HCT116 (cell line): Measurements from ENCODE around the gene KCNN3. TPM values are rescaled to one million over a fixed set of nuclear protein-coding genes. Genes with fewer than 3 reads are reported as not detected.
A peak's percentile ranks its signal among the peaks of the same experiment; 100 is the strongest.

Source experiments
- ATAC-seq: fragments of 200-7000 bp; cut with Tn5 transposase; 2 replicates; pipeline ENCODE4 v1.9.1; 2020; ENCODE audit warnings: mild to moderate bottlenecking, moderate library complexity
- BruUV-seq: library from RNA; stranded (reverse); fragments of 400-500 nt; replicated peaks from 2 replicates; lab custom pipeline; 2021; lab: Mats Ljungman, UMichigan
- CTCF ChIA-PET: fragments of 300-600 bp; sonication (Branson Sonifier 250); formaldehyde crosslinking; loops from one replicate; lab custom pipeline; 2021; ENCODE audit warnings: antibody characterized with exemption; lab: Charles Lee
- POLR2A ChIA-PET: fragments of 300-600, 350-600 bp; sonication (Branson Sonifier 250); formaldehyde crosslinking; loops from one replicate; lab custom pipeline; 2021; ENCODE audit warnings: antibody characterized with exemption; lab: Charles Lee
- RAD21 ChIA-PET, 2 experiments: fragments of 300-600 bp; sonication (Branson Sonifier 250); formaldehyde crosslinking; loops; one replicate each; lab custom pipeline; 2023; ENCODE audit warnings: low total read pairs in 2 of 2; ENCODE audit not compliant: uncharacterized antibody in 2 of 2, unreplicated experiment in 2 of 2, low non-redundant PET in 1 of 2; lab: Charles Lee
- DNase-seq: peaks from one replicate; pipeline ENCODE4 v3.0.0-alpha.2; 2010; ENCODE audit warnings: low read depth, low spot score
- H2AFZ ChIP-seq: fragments of 200-600 bp; shearing (Covaris generic), sonication (generic); 2 replicates; pipeline ENCODE4 v1.6.1; 2017; ENCODE audit warnings: low read depth, mixed run types, mixed read lengths, antibody characterized with exemption, low read length; ENCODE audit not compliant: poor library complexity, severe bottlenecking
- H3K27ac ChIP-seq: 2 replicates; pipeline ENCODE4 v1.5.1; 2012; ENCODE audit warnings: low read depth, low read length
- H3K27me3 ChIP-seq: fragments of 200-600 bp; sonication (generic); 2 replicates; pipeline ENCODE4 v1.6.1; 2016; ENCODE audit warnings: mixed run types, low read length, mixed read lengths; ENCODE audit not compliant: insufficient read depth
- H3K36me3 ChIP-seq, 2 experiments: fragments of 200-500 bp in 1 of 2; fragments of 200-600 bp in 1 of 2; sonication (Bioruptor generic) in 1 of 2; sonication (generic) in 1 of 2; 2 replicates each; pipeline versions ENCODE4 v1.5.1 to v1.6.1; 2014 to 2016; ENCODE audit warnings: low read length in 2 of 2, inconsistent platforms in 1 of 2, mixed read lengths in 1 of 2, mixed run types in 1 of 2; ENCODE audit not compliant: insufficient read depth in 2 of 2, control insufficient read depth in 1 of 2
- H3K4me1 ChIP-seq, 2 experiments: fragments of 200-600 bp in 1 of 2; sonication (generic) in 1 of 2; 2 replicates each; pipeline versions ENCODE4 v1.5.1 to v1.6.1; 2012 to 2017; ENCODE audit warnings: low read length in 2 of 2, inconsistent platforms in 1 of 2, mild to moderate bottlenecking in 1 of 2, mixed read lengths in 1 of 2, mixed run types in 1 of 2, moderate library complexity in 1 of 2; ENCODE audit not compliant: insufficient read depth in 2 of 2, control insufficient read depth in 1 of 2
- H3K4me2 ChIP-seq: fragments of 200-600 bp; sonication (generic); 2 replicates; pipeline ENCODE4 v1.6.1; 2017; ENCODE audit warnings: mixed run types, low read length, mixed read lengths
- H3K4me3 ChIP-seq, 2 experiments: fragments of 200-600 bp in 1 of 2; sonication (generic) in 1 of 2; replicated peaks in 1 of 2; 2 replicates each; pipeline ENCODE4 v1.5.1; 2011 to 2016; ENCODE audit warnings: low read length in 2 of 2, control low read depth in 1 of 2, low read depth in 1 of 2, mild to moderate bottlenecking in 1 of 2, mixed read lengths in 1 of 2, mixed run types in 1 of 2
- H3K79me2 ChIP-seq: fragments of 200-600 bp; sonication (generic); 2 replicates; pipeline ENCODE4 v1.6.1; 2017; ENCODE audit warnings: mild to moderate bottlenecking, mixed run types, low read length, moderate library complexity, mixed read lengths; ENCODE audit not compliant: insufficient read depth
- H3K9ac ChIP-seq: fragments of 200-600 bp; sonication (generic); 2 replicates; pipeline ENCODE4 v1.6.1; 2016; ENCODE audit warnings: low read length, mixed read lengths
- H3K9me2 ChIP-seq: fragments of 200-600 bp; sonication (generic), shearing (Covaris generic); 2 replicates; pipeline ENCODE4 v1.6.1; 2017; ENCODE audit warnings: mixed run types, mild to moderate bottlenecking, moderate library complexity; ENCODE audit not compliant: insufficient read depth
- H3K9me3 ChIP-seq, 2 experiments: fragments of 200-500 bp in 1 of 2; fragments of 200-600 bp in 1 of 2; sonication (Bioruptor generic) in 1 of 2; sonication (generic) in 1 of 2; 2 replicates each; pipeline ENCODE4 v1.6.1; 2014 to 2017; ENCODE audit warnings: low read length in 2 of 2, mixed read lengths in 2 of 2, inconsistent platforms in 1 of 2, low read depth in 1 of 2, mild to moderate bottlenecking in 1 of 2, mixed run types in 1 of 2, moderate library complexity in 1 of 2; ENCODE audit not compliant: control insufficient read depth in 1 of 2, insufficient read depth in 1 of 2
- H4K20me1 ChIP-seq: fragments of 200-600 bp; sonication (generic), shearing (Covaris generic); 2 replicates; pipeline ENCODE4 v1.6.1; 2017; ENCODE audit warnings: mixed run types, mild to moderate bottlenecking, moderate library complexity; ENCODE audit not compliant: insufficient read depth
- CEBPB ChIP-seq: IDR thresholded peaks from 2 replicates; pipeline ENCODE4 v1.6.1; 2012; ENCODE audit warnings: low read depth
- EGR1 ChIP-seq: IDR thresholded peaks from 2 replicates; pipeline ENCODE4 v1.6.1; 2012; ENCODE audit warnings: low read depth
- ELF1 ChIP-seq: IDR thresholded peaks from 2 replicates; pipeline ENCODE4 v1.6.1; 2012; ENCODE audit warnings: low read depth, borderline replicate concordance
- FOSL1 ChIP-seq: IDR thresholded peaks from 2 replicates; pipeline ENCODE4 v1.6.1; 2012; ENCODE audit warnings: low read depth
- JUND ChIP-seq: IDR thresholded peaks from 2 replicates; pipeline ENCODE4 v1.6.1; 2012
- POLR2A ChIP-seq: IDR thresholded peaks from 2 replicates; pipeline ENCODE4 v1.7.0; 2011; ENCODE audit warnings: borderline replicate concordance; ENCODE audit not compliant: insufficient read depth, insufficient read length; ENCODE audit errors: extremely low read depth
- POLR2AphosphoS5 ChIP-seq: IDR thresholded peaks from 2 replicates; pipeline ENCODE4 v1.6.1; 2011; ENCODE audit warnings: mild to moderate bottlenecking, low read depth, low read length, moderate library complexity
- RAD21 ChIP-seq: IDR thresholded peaks from 2 replicates; pipeline ENCODE4 v1.6.1; 2012; ENCODE audit warnings: low read depth, mild to moderate bottlenecking
- TCF7L2 ChIP-seq: IDR thresholded peaks from 2 replicates; pipeline ENCODE4 v1.7.0; 2011; ENCODE audit warnings: borderline replicate concordance, inconsistent platforms; ENCODE audit not compliant: insufficient read depth, insufficient read length; ENCODE audit errors: extremely low read depth
- ZNF274 ChIP-seq: fragments of 200-500 bp; sonication (Bioruptor generic); IDR thresholded peaks from 2 replicates; pipeline ENCODE4 v1.6.1; 2014; ENCODE audit warnings: mild to moderate bottlenecking, low read depth, low read length, inconsistent platforms
- intact Hi-C: fragments of 100-400 bp; cut with micrococcal nuclease; formaldehyde crosslinking; loops from 2 replicates; pipeline ENCODE4 v1.10.0; 2022
- total RNA-seq: library from RNA; stranded (reverse); gene quantifications from one replicate; pipeline ENCODE4 v1.2.1, GENCODE V29; 2021; ENCODE audit not compliant: unreplicated experiment
- TF ChIP-seq, protein P1 (sequence below): IDR thresholded peaks from 2 replicates; pipeline ENCODE4 v1.6.1; 2011; ENCODE audit warnings: mild to moderate bottlenecking, low read length, moderate library complexity; ENCODE audit not compliant: insufficient replicate concordance; ENCODE audit errors: extremely low read depth
- TF ChIP-seq, protein P2 (sequence below), 3 experiments: fragments of 200-600 bp in 1 of 3; sonication (generic) in 1 of 3; IDR thresholded peaks in 2 of 3; conservative IDR thresholded peaks in 1 of 3; 2 replicates each; pipeline ENCODE4 v1.5.1; 2012 to 2017; ENCODE audit warnings: low read depth in 2 of 3, low read length in 2 of 3, antibody characterized with exemption in 1 of 3, borderline replicate concordance in 1 of 3, control low read depth in 1 of 3, mild to moderate bottlenecking in 1 of 3, mixed read lengths in 1 of 3, mixed run types in 1 of 3, moderate library complexity in 1 of 3; ENCODE audit not compliant: insufficient read depth in 1 of 3

KCNN3 gene
- total RNA-seq, 1 experiment from 2014 or later = 1.1 TPM

DNA sequence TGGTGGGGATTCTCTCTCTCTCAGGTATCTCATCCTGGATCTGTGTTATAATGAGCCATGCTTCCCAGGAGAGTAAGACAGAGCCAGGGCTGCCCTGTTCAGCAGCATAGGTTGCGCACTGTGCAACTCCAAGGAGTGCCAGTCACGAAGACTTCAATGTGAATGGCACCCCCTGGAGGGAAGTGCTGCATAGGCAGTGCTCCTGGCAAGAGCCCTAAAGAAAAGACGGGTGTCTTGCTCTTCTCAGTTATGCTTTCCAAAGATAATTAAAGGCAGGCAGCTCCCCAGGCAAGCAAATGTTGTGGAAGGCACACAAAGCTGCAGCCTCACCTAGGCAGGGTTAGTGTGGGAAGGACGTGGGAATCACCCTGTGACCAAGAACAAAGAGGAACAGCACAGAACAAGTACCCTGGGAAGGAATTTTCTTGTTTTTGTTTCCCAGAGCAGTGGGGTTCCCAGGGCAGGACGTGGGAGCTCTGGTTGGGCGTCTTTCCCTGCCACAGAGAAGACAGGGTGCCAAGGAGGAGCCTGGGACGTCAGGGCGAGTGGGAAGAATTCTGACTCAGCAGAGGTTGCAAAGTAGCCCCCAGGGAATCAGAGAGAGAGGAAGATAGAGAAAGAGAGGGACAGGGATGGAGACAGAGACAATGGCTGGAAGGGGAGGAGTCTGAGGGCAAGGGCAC is 120.9 kb downstream of the KCNN3 start:
- peaks cover 5% of the 10 kb centered on the region; the same call in 1 of the 2 replicates for H3K27me3 ChIP-seq
- ChIA-PET POLR2A (no interaction called here), CTCF (interaction anchor here (0.9 to 1.5 kb wide), 5 partner anchors 12 to 190 kb away, joined by 3 to 4 read pairs (median 3); no protein-coding TSS in a partner anchor)

More for the DNA sequence above, 120.9 kb downstream of the KCNN3 start:
- ATAC-seq (peak; percentile 99), DNase-seq (peak; percentile 59)
- Histone ChIP-seq H3K79me2 (no peaks in the 10 kb centered on the region), H3K9me3 (no peaks in the 10 kb centered on the region), H3K4me1 (peaks cover 0 to 8% of the 10 kb centered on the region in 2 experiments; a peak in 1 of 4 replicates), H3K9ac (no peak overlapping the region), H3K36me3 (no peaks in the 10 kb centered on the region), H2AFZ (peak overlapping the region; percentile 64), H3K27ac (no peak overlapping the region), H4K20me1 (no peaks in the 10 kb centered on the region), H3K4me2 (peak overlapping the region; percentile 26; the same call in 1 of the 2 replicates), H3K4me3 (no peak overlapping the region), H3K9me2 (no peaks in the 10 kb centered on the region)
- BruUV-seq = no TSS peak
- intact Hi-C loops = loop anchor here (1.0 to 5.0 kb wide), 3 partner anchors 80 to 267 kb away; partner anchors contain the start of gene UBE2Q1
- TF ChIP-seq RAD21 (peak; percentile 84), POLR2AphosphoS5 (no peak), ELF1 (no peak), TCF7L2 (no peak), CEBPB (no peak), POLR2A (no peak), EGR1 (no peak), FOSL1 (no peak), JUND (no peak), ZNF274 (no peak)
- TF ChIP-seq, protein P1, sequence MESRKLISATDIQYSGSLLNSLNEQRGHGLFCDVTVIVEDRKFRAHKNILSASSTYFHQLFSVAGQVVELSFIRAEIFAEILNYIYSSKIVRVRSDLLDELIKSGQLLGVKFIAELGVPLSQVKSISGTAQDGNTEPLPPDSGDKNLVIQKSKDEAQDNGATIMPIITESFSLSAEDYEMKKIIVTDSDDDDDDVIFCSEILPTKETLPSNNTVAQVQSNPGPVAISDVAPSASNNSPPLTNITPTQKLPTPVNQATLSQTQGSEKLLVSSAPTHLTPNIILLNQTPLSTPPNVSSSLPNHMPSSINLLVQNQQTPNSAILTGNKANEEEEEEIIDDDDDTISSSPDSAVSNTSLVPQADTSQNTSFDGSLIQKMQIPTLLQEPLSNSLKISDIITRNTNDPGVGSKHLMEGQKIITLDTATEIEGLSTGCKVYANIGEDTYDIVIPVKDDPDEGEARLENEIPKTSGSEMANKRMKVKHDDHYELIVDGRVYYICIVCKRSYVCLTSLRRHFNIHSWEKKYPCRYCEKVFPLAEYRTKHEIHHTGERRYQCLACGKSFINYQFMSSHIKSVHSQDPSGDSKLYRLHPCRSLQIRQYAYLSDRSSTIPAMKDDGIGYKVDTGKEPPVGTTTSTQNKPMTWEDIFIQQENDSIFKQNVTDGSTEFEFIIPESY = no peak
- TF ChIP-seq, protein P2, sequence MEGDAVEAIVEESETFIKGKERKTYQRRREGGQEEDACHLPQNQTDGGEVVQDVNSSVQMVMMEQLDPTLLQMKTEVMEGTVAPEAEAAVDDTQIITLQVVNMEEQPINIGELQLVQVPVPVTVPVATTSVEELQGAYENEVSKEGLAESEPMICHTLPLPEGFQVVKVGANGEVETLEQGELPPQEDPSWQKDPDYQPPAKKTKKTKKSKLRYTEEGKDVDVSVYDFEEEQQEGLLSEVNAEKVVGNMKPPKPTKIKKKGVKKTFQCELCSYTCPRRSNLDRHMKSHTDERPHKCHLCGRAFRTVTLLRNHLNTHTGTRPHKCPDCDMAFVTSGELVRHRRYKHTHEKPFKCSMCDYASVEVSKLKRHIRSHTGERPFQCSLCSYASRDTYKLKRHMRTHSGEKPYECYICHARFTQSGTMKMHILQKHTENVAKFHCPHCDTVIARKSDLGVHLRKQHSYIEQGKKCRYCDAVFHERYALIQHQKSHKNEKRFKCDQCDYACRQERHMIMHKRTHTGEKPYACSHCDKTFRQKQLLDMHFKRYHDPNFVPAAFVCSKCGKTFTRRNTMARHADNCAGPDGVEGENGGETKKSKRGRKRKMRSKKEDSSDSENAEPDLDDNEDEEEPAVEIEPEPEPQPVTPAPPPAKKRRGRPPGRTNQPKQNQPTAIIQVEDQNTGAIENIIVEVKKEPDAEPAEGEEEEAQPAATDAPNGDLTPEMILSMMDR (IDR thresholded peaks at IDR 0.05 in 2 of 3, conservative IDR thresholded peaks at IDR 0.05 in 1 of 3; ENCODE audit: borderline replicate concordance in 1 of 3, insufficient read depth in 1 of 3, low read depth in 2 of 3, low read length in 2 of 3) = peak; percentile 74 to 85 (median 84)
- RAD21 ChIA-PET = no interaction called here
